ENCODE results near the gene SPATA9. TPM values are rescaled to one million over a fixed set of nuclear protein-coding genes. Genes with fewer than 3 reads are reported as not detected.

Gene SPATA9
- total RNA-seq, 2 donors from 2014 or later = 0.29 to 0.51 TPM

Other genes with a start within 250 kb of the SPATA9 start
- gene SKIC3, start 128.0 kb downstream of the SPATA9 start, total RNA-seq = 10 to 100 TPM; 78.4 to 86.8 TPM
- 1 to 10 TPM; 4.1 to 4.6 TPM for gene ARSK, start 127.9 kb downstream of the SPATA9 start, total RNA-seq
- under 1 TPM; 0.10 to 0.23 TPM for gene GPR150, start 62.9 kb downstream of the SPATA9 start, total RNA-seq
- gene RFESD, start 36.2 kb downstream of the SPATA9 start, total RNA-seq = 1 to 10 TPM; 1.1 to 2.0 TPM
- 10 to 100 TPM; 40.2 to 55.7 TPM for gene RHOBTB3, start 48.3 kb upstream of the SPATA9 start, total RNA-seq
- 10 to 100 TPM; 31.0 to 52.5 TPM for gene GLRX, start 139.7 kb upstream of the SPATA9 start, total RNA-seq

All from posterior vena cava (tissue), 2 donors.